Osteoblast (primary cell): ENCODE results near the gene ABCB4. TPM values are rescaled to one million over a fixed set of nuclear protein-coding genes. Genes with fewer than 3 reads are reported as not detected.
"Not testable (repeated sequence)": the region's sequence is repeated elsewhere in the genome, so short reads cannot be mapped to it uniquely, and the experiment has no call there.

ENCODE experiments used
- DNase-seq: peaks from one replicate; pipeline ENCODE4 v3.0.0; 2011; ENCODE audit warnings: low spot score, mixed read lengths; ENCODE audit not compliant: insufficient read length; ENCODE audit errors: missing footprints
- H2AFZ ChIP-seq: 2 replicates; pipeline ENCODE4 v1.6.0; 2011; ENCODE audit warnings: mild to moderate bottlenecking, low read length
- H3K27ac ChIP-seq: 2 replicates; pipeline ENCODE4 v1.5.1; 2011; ENCODE audit warnings: mild to moderate bottlenecking, low read depth, low read length, moderate library complexity
- H3K27me3 ChIP-seq: 2 replicates; pipeline ENCODE4 v1.6.0; 2012; ENCODE audit warnings: mild to moderate bottlenecking, control low read depth, inconsistent platforms, low read length, moderate library complexity; ENCODE audit not compliant: insufficient read depth
- H3K36me3 ChIP-seq: 2 replicates; pipeline ENCODE4 v1.5.1; 2011; ENCODE audit warnings: mild to moderate bottlenecking, low read length, control low read depth, moderate library complexity; ENCODE audit not compliant: insufficient read depth
- H3K4me1 ChIP-seq: 2 replicates; pipeline ENCODE4 v1.5.1; 2011; ENCODE audit warnings: mild to moderate bottlenecking, low read length, control low read depth, moderate library complexity; ENCODE audit not compliant: insufficient read depth
- H3K4me2 ChIP-seq: 2 replicates; pipeline ENCODE4 v1.6.0; 2011; ENCODE audit warnings: mild to moderate bottlenecking, low read length; ENCODE audit not compliant: insufficient read depth
- H3K4me3 ChIP-seq: fragments of 200-600 bp; sonication (generic); 3 replicates; pipeline ENCODE4 v1.5.1; 2012; ENCODE audit warnings: mild to moderate bottlenecking, low read length, inconsistent platforms; ENCODE audit not compliant: insufficient read depth
- H3K79me2 ChIP-seq: 2 replicates; pipeline ENCODE4 v1.6.0; 2012; ENCODE audit warnings: mild to moderate bottlenecking, low read length, control low read depth, inconsistent platforms; ENCODE audit not compliant: insufficient read depth
- H3K9me3 ChIP-seq: 2 replicates; pipeline ENCODE4 v1.5.1; 2011; ENCODE audit warnings: low read depth, low read length, control low read depth
- H4K20me1 ChIP-seq: 2 replicates; pipeline ENCODE4 v1.6.0; 2012; ENCODE audit warnings: mild to moderate bottlenecking, low read length, control low read depth; ENCODE audit not compliant: insufficient read depth
- CTCF ChIP-seq: IDR thresholded peaks from 2 replicates; pipeline ENCODE4 v1.5.1; 2011; ENCODE audit warnings: mild to moderate bottlenecking, low read depth, low read length, moderate library complexity; ENCODE audit errors: extremely low read depth
- total RNA-seq: library from RNA; depleted of rRNA; stranded (reverse); fragments of >200 nt; gene quantifications from 2 replicates; pipeline ENCODE4 v1.2.3, GENCODE V29; 2012

Gene ABCB4
- total RNA-seq, 1 donor: 0.36 TPM

- Histone ChIP-seq H3K4me3 (no peak overlapping the region), H3K27me3 (no peaks in the 10 kb centered on the region), H3K4me1 (no peaks in the 10 kb centered on the region), H2AFZ (no peak overlapping the region), H3K4me2 (no peak overlapping the region), H3K36me3 (no peaks in the 10 kb centered on the region), H4K20me1 (no peaks in the 10 kb centered on the region), H3K79me2 (no peaks in the 10 kb centered on the region), H3K27ac (no peak overlapping the region), H3K9me3 (no peaks in the 10 kb centered on the region)
- TF ChIP-seq CTCF: no peak
- DNase-seq: no peak
Observed at GRCh38 chr7:87463982-87464381, 11.5 kb downstream of the ABCB4 start.

DNA sequence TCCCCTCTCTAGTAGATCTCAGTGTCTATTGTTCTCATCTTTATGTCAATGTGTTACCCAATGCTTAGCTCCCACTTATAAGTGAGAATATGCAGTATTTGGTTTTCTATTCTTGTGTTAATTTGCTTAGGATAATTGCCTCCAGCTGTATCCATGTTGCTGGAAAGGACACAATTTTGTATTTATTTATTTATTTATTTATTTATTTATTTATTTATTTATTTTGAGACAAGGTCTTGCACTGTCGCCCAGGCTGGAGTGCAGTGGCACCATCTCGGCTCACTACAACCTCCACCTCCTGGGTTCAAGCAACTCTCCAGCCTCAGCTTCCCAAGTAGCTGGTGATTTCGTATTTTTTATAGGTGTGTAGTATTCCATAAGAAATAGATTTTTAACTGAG, 15.0 kb downstream of the ABCB4 start:
- not testable (repeated sequence) for H4K20me1 ChIP-seq, H3K36me3 ChIP-seq, DNase-seq, H3K4me2 ChIP-seq, H3K9me3 ChIP-seq, H3K27me3 ChIP-seq, H3K4me3 ChIP-seq, H2AFZ ChIP-seq, H3K27ac ChIP-seq, H3K79me2 ChIP-seq, H3K4me1 ChIP-seq

- no peaks in the 10 kb centered on the region for H3K9me3 ChIP-seq
- H2AFZ ChIP-seq: no peak overlapping the region
Observed at GRCh38 chr7:87459941-87460340, 15.5 kb downstream of the ABCB4 start.

GRCh38 chr7:87458148-87458547, 17.3 kb downstream of the ABCB4 start:
- Histone ChIP-seq H3K79me2 (no peaks in the 10 kb centered on the region), H3K4me3 (no peak overlapping the region), H3K4me1 (no peaks in the 10 kb centered on the region), H3K36me3 (no peaks in the 10 kb centered on the region), H3K9me3 (no peaks in the 10 kb centered on the region), H3K27me3 (no peaks in the 10 kb centered on the region), H3K27ac (no peak overlapping the region), H2AFZ (no peak overlapping the region), H4K20me1 (no peaks in the 10 kb centered on the region), H3K4me2 (no peak overlapping the region)
- no peak for DNase-seq
- TF ChIP-seq CTCF: no peak

More at GRCh38 chr7:87459941-87460340, 15.5 kb downstream of the ABCB4 start:
- Histone ChIP-seq H3K4me1 (no peaks in the 10 kb centered on the region), H3K27ac (no peak overlapping the region), H3K36me3 (no peaks in the 10 kb centered on the region), H3K4me3 (no peak overlapping the region), H4K20me1 (no peaks in the 10 kb centered on the region), H3K4me2 (no peak overlapping the region), H3K79me2 (no peaks in the 10 kb centered on the region), H3K27me3 (no peaks in the 10 kb centered on the region)
- TF ChIP-seq CTCF: no peak
- DNase-seq: no peak

GRCh38 chr7:87456247-87456646, 19.2 kb downstream of the ABCB4 start:
- no peaks in the 10 kb centered on the region for H3K36me3 ChIP-seq
- no peak overlapping the region for H3K4me3 ChIP-seq
- H3K27ac ChIP-seq: no peak overlapping the region
- H3K27me3 ChIP-seq: no peaks in the 10 kb centered on the region
- no peaks in the 10 kb centered on the region for H3K79me2 ChIP-seq
- H3K9me3 ChIP-seq: no peaks in the 10 kb centered on the region
- no peaks in the 10 kb centered on the region for H4K20me1 ChIP-seq
- H2AFZ ChIP-seq: no peak overlapping the region
- H3K4me1 ChIP-seq: no peaks in the 10 kb centered on the region
- H3K4me2 ChIP-seq: no peak overlapping the region
- DNase-seq: no peak
- TF ChIP-seq CTCF: no peak
